ENCODE measurements around the gene RHOT1.
"Not testable (repeated sequence)": the region's sequence is repeated elsewhere in the genome, so short reads cannot be mapped to it uniquely, and the experiment has no call there.

Gene RHOT1

DNA sequence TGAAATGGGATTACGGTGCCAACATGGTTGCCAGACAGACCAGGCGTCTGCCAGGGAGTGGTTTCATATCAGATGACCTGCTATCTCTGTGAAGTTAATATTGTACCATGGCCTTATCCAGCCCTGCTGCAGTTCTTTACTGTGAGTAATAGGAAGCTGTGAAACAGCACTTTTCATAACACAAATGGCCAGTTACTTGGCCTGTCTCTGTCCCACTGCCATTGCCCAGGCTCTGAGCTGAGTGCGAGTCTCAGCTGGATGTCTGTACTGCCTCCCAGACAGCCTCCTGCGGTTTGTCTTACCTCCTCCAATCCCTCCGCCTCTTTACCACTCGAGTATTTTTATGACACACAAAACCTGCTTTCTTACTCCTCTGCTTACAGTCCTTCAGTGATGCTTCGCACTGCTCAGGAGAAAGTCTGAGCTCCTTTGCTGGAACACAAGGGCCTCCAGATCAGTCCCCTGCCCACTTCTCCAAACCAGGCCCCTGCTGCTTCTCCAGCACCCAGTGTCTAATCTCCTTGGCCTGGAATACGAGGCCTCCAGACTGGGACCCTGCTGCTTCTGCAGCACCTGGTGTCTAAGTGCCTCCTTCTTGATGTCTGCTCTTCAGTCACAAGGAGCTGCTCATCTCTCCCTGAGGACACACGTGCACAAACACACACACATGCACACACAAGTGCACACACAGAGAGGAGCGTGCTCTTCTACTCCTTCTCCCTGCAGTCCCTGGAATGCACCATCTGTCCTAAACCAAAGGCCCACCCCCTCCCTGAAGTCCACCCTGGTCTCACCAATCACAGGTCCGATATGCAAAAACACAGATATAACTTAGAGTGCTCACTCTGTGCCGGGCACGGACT is 17.1 kb upstream of the RHOT1 start:
- no peak for DNase-seq

DNA sequence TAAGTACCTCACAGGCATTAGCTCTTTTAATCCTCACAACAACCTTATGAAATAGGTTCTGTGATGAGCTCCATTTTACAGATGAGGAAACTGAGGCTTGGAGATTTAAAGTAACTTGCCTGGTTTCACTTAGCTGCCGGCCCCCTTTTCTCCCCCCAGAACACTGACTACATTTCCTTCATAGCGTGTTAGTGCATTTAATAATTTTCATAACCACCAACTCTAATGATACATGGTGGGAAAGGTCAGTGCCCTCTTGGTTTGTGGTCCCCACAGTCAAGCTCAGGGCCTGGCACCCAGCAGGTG is 16.5 kb upstream of the RHOT1 start:
- no peak for DNase-seq

DNA sequence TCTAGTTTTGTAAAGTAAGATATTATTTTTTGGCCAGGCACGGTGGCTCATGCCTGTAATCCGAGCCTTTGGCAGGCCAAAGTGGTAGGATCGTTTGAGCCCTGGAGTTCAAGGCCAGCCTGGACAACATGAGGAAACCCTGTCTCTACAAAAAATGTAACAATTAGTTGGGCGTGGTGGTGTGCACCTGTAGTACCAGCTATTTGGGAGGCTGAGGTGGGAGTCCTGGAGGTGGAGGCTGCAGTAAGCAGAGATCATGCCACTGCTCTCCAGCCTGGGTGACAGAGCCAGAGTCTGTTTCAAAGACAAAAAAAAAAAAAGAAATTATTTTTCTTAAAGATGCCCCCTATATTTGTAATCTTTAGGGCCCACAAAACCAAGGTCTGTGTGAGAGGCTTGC is 16.0 kb upstream of the RHOT1 start:
- no peak for DNase-seq

DNA sequence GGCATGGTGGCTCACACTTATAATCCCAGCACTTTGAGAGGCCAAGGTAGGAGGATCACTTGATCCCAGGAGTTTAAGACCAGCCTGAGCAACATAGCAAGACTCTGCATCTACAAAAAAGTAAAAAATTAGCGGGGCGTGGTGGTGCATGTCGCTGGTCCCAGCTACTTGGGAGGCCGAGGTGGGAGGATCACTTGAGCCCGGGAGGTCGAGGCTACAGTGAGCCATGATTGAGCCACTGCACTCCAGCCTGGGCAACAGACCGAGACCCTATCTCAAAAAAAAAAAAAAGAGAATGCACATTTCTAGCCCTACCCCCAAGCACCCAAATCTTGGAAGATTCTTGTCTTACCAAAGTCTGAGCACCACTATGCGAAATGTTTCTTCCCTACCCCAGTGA is 15.6 kb upstream of the RHOT1 start:
- DNase-seq = no peak

DNA sequence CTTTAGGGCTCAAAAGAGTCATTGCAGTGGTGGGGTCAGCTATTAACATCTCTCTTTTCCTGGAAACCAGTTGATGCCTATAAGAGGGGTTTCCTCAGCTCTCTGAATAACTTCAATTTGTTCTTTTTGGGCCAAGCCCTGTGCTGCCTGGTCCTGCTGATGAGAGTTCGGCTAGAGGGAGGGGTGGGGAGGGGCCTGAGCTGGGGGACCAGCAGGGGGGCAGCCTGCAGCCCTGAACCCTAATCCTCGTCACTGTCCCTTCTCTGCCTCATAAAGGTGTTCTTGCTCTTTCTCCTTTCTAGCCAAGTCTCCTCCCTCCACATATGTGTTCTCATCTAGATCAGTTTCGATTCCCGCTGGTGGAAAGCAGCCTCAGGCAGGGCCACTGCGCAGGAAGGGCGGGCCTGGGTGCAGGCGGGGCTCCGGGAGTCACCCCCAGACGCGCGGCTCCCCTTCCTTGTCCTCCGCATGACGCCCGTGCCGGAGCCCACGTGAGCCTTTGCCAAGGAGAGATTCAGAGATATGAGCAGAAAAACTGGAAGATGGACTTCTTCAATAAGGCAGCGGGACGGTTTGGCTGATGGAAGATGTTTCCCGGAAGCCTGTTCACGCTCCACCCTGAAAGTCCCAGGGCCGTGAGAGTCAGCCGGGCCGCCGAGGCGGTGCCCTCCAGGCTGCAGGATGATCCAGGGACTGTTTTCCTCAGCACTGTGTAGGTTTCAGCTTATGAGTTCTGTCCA is 15.0 kb upstream of the RHOT1 start:
- DNase-seq = peak; percentile 12 to 84 (median 63)

DNA sequence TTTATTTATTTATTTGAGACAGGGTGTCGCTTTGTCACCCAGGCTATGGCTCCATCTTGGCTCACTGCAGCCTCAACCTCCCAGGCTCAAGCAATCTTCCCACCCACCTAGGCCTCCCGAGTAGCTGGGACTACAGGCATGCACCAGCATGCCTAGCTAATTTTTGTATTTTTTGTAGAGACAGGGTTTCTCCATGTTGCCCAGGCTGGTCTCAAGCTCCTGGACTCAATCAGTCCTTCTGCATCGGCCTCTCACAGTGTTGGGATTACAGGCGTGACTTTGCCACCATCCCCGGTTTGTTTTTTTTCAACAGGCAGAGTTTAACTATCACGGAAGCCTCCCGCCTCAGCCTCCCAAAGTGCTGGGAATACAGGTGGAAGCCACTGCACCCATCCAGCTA is 13.8 kb upstream of the RHOT1 start:
- not testable (repeated sequence) for DNase-seq

DNA sequence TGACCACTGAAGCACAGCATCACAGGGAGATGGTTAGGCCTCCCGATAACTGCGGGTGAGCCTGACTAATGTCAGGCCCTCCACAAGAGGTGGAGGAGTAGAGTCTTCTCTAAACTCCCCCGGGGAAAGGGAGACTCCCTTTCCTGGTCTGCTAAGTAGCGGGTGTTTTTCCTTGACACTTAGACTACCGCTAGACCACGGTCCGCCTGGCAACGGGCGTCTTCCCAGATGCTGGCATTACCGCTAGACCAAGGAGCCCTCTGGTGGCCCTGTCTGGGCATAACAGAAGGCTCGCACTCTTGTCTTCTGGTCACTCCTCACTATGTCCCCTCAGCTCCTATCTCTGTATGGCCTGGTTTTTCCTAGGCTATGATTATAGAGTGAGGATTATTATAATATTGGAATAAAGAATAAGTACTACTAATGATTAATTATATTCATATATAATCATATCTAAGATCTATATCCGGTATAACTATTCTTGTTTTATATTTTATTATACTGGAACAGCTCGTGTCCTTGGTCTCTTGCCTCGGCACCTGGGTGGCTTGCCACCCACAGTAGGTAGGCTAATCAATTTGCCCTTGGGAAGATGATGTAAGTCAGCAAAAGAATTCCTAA is 6.7 kb upstream of the RHOT1 start:
- DNase-seq = peak in 19 of 51 donors; percentile 3 to 67 (median 14)

DNA sequence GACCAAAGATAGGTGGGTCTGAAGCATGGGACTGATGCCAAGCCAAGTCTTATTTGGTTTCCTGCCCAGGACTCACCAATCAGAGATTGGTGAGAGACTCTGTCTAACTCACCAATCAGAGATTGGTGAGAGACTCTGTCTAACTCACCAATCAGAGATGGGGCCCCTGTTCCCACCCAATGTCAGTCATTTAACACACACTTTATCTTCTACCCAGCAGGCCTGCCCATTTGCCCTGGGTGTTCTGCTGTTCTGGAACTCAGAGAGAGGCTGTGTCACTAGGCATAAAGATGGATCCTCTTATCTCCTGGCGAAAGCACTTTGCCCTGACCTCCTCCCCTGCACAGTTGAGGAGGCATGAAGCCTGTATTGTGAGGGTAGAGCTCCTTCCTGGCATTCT is 5.4 kb upstream of the RHOT1 start:
- no peak for DNase-seq

DNA sequence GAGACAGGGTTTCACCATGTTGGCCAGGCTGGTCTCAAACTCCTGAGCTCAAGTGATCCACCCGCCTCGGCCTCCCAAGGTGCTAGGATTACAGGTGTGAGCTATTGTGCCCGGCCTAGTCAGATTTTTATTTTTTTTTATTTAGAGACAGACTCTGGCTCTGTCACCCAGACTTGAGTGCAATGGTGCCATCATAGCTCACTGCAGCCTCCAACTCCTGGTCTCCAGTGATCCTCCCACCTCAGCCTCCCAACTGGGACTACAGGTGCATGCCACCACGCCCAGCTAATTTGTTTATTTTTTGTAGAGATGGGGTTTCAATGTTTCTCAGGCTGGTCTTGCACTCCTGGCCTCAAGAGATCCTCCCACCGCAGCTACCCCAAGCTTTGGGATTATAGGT is 2.8 kb upstream of the RHOT1 start:
- DNase-seq = not testable (repeated sequence)

DNA sequence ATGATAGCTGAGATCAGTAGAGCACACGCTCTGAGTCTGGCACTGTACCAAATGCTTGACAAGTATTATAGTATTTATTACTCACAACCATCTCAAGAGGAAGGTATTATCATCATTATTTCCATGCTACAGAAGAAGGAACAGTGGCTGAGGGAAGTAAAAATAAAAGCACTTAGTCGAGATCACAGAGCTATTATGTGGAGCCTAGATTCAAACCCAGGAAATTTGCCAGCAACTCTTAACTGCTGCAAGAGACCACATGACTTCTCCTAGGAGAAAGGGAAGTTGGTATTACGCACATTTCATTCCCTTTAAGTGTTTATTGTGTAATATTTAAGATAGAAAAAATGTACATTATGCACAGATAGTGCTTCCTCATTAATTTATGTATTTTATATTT is 1.0 kb upstream of the RHOT1 start:
- DNase-seq = peak in 12 of 51 donors; percentile 2 to 70 (median 12)

DNA sequence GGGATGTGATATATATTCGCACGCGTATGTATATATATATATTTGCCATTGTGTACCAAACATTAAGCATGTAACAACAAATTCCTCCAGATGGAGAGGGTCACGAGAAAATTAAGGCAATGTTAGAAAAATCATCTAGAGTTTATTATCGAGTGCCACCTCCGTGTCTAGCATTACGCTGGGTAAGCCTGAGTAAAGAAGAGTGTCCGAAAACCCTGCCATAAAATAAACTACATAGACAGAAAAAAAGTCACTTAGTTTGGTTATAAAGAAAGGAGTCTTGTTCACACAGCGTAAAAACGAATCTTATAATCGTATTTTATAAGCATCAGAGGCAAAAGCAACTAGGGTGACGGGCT is 644 bp upstream of the RHOT1 start:
- DNase-seq = no peak

DNA sequence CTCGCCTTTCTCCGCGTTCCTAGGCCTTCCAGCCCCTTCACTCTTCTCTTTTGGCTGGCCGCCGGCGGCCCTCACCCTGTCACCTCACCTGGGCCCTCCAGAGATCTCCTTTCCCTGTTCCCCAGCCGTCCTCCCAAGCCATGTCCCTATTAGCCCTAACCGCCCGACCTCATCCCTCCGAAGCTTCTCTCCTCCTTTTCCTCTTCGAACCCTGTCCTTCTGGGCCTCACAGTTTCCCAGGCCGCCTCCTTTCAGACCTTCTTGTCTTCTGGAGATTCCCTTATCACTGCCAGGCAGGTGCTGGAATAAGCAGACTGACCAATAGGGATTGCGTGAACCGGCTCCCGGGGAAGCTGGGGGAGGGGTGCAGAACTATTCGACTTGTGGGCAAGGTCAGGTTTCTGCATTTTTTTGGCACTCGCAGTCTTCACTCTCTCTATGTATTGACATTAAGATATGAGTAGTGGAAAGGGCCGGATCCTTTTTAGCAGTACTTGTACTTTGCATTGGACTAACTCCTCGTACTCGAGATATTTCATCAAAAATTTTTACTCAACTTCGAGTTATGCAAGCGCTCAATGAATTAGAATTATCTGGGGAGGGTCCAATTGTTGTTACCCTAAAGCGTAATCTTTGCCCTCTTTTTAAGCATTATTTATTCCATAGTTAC is 690 bp downstream of the RHOT1 start:
- DNase-seq = peak in 28 of 51 donors; percentile 7 to 68 (median 42)

DNA sequence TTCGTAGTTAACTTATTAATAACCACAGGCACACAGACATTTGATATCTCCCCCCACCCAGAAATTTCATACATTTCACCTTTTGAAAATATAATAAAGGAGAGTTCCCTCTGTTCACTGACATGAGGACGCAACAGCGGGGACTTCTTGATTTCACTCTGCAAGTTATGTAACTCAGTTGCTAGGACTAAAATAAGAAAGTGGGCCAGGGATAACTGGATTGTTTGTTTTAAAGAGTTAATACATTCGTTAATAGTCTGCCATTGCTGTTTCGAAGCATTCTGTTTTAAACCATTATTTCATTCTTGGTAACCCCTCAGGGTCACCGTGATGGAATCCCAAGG is 1.2 kb downstream of the RHOT1 start:
- DNase-seq = no peak

DNA sequence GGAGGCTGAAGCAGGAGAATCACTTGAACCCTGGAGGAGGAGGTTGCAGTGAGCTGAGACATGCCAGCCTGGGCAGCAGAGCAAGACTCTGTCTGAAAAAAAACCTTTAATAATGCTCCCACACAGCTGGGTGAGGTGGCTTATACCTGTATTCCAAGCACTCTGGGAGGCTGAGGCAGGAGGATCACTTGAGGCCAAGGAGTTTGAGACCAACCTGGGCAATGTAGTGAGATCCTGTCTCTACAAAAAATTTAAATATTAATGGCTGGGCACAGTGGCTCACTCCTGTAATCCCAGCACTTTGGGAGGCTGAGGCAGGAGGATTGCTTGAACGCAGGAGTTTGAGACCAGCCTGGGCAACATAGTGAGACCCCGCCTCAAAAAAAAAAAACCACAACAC is 2.1 kb downstream of the RHOT1 start:
- not testable (repeated sequence) for DNase-seq

DNA sequence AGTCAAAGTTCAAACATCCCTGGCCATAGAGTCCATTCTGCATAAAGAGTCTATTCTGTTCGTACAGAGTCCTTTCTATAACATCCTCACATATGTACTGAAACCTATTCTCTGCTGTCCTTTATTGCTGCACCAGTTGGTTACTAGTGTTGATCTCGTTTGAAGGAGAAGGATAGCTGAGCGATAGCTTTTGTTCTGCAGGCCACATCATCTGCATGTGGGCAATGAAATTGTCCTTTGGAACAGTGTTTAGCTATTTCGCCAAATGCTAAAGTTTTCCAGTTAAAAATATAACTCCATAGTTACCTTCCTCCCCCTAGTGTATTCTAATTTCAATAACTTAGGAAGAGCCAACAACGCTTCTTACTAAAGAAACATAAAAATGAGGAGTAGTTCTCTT is 6.0 kb downstream of the RHOT1 start:
- DNase-seq = no peak

DNA sequence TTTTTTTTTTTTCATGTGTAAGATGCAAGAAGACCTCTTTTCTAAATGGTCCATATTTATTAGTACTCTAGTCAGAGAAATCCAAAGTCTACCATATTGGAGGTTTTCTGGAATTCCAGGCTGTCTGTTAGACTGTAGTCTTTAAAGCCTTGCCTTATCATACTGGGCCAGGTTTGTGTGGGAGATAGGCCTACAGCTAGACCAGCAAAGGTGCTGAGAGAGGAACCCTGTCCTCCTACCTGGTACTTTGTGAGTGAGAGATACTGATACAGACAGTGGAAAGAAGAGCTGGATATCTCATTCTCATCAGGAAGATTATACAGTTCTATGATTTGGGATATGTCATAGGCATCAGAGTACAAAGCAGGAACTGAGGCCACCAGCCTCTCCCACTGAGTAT is 8.1 kb downstream of the RHOT1 start:
- DNase-seq = no peak

DNA sequence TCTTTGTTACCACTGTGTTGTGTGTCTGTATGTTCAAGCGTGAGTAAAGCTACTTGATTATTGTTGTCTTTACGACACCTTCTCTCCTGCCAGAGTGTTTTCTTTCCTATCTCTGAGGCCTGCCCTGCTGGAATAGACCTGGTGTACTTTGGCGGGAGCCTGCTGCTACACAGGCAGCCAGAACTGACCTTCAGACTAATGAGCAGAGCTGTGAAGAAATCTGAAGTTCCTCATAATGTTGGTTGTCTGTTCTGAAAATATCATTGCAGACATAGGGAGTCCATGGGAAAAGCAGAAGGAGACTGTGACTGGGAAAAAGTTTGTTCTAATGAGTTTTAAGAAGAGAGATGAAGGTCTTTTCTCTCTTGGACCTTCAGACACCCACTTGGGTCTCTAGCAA is 9.8 kb downstream of the RHOT1 start:
- no peak for DNase-seq

DNA sequence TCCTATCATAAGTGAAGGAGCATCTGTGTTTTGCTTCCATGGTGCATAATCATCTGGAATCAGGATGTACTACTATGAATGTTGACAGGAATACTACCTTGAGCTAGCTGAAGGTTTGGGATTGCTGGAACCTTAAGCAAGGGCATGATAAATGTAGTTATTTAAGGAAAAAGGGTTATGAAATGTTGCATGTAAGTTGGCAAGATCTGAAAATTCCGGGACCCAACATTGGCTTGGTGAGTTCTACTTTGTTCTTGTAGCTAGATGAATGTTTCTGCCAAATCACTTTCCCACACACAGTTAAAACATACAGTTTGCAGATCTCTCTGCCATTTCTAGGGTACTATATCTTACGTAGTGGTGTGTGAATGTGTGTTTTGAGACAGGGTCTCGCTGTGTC is 13.6 kb downstream of the RHOT1 start:
- DNase-seq = no peak

DNA sequence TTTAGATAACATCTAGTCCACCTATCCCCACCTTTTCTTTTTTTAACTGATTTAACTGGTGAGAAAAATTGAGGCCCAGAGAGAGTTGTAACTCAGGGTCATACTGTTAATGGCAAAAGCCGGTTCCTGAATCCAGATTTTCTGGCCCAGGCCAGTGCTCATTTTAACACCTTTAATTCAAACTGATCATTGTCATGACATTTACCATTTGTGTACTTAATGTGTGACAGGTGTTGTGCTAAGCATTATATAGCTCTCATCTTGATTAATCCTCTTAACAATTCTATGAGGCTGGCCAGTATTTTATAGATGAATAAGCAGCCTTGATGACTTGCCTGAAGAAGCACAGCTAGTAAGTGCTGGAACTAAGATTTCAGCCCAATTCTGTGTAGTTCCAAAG is 14.4 kb downstream of the RHOT1 start:
- no peak for DNase-seq

DNA sequence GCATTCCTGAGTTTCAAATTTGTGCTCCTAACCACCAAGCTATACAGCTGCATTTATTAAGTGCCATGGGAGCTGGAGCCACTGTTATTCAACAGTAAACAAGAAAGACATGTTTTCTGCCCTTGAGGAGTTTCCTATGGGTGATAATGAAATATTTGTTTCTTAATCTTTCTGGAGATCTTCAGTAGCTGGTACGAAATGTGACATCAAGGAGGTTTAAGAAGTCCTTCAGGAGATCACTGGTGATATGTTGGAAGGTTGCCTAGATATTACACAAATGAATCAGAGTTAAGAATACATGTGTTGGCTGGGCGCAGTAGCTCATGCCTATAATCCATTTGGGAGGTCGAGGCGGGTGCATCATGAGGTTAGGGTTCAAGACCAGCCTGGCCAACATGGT is 14.9 kb downstream of the RHOT1 start:
- no peak for DNase-seq

DNA sequence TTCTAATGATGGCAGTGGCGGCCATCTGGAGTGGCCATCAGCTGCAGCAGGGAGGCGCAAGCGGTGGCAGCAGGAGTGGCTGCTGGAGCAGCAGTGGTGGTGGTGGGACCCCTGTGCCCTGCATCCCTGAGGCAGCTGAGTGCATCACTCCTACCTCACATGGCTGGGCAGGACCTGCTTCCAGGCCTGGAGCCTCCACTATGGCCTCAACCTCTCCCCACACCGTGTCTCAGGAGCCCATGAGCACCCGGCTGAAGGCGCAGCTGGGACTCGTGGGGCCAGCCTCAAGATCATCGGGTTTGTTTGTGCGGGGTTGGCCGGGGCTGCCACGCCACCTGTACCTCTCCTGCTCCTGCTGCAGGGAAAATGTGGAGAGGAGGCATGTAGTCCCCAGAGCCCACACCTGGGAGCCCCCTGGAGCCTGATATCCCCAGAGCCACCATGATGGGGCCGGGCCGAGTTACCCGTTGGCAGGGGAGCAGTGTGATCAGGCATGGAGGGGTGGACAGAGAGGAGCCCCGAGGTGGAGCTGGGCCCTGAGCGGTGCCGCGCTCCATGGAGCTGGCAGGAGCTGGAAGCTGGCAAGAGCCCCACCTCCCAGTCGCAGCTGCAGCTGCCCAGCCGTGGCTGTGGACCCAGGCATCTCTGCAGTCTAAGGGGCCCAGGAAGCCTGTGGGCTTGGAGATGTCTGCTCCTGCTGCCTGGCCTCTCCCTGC is 16.7 kb downstream of the RHOT1 start:
- DNase-seq = peak in 27 of 51 donors; percentile 6 to 64 (median 35)
